HTERT RPE-1 (cell line): ENCODE data around the gene MBP.

ENCODE experiments used
- in situ Hi-C: fragments of 300-500 bp; cut with MboI; formaldehyde crosslinking; loops from 4 replicates; pipeline ENCODE4 v1.14.3; 2020; ENCODE audit warnings: low sequenced_read_pairs

MBP gene

GRCh38 chr18:77068321-77069312 lies 64.0 kb downstream of the MBP start:
- in situ Hi-C loops, result no loop called here

GRCh38 chr18:77067291-77068061 lies 65.1 kb downstream of the MBP start:
- in situ Hi-C loops, result no loop called here

- in situ Hi-C loops, result no loop called here
These were observed 65.9 kb downstream of the MBP start for GRCh38 chr18:77066689-77067088.

GRCh38 chr18:77066101-77066500 lies 66.5 kb downstream of the MBP start:
- in situ Hi-C loops, result no loop called here

GRCh38 chr18:77065221-77065981 lies 67.2 kb downstream of the MBP start:
- in situ Hi-C loops, result no loop called here

GRCh38 chr18:77063260-77063659 lies 69.3 kb downstream of the MBP start:
- in situ Hi-C loops, result no loop called here

- in situ Hi-C loops, result no loop called here
These were observed 70.0 kb downstream of the MBP start for GRCh38 chr18:77062518-77063003.

- in situ Hi-C loops, result no loop called here
These were observed 70.6 kb downstream of the MBP start for GRCh38 chr18:77061946-77062517.

GRCh38 chr18:77061281-77061945 lies 71.2 kb downstream of the MBP start:
- in situ Hi-C loops, result no loop called here

- in situ Hi-C loops, result no loop called here
These were observed 72.4 kb downstream of the MBP start for GRCh38 chr18:77060151-77060550.

GRCh38 chr18:77059294-77059916 lies 73.2 kb downstream of the MBP start:
- in situ Hi-C loops, result no loop called here

- in situ Hi-C loops, result no loop called here
These were observed 74.2 kb downstream of the MBP start for GRCh38 chr18:77058290-77058835.

GRCh38 chr18:77057006-77057395 lies 75.6 kb downstream of the MBP start:
- in situ Hi-C loops, result no loop called here

GRCh38 chr18:77056344-77057005 lies 76.1 kb downstream of the MBP start:
- in situ Hi-C loops, result no loop called here

GRCh38 chr18:77055429-77056300 lies 76.9 kb downstream of the MBP start:
- in situ Hi-C loops, result no loop called here

- in situ Hi-C loops, result no loop called here
These were observed 77.8 kb downstream of the MBP start for GRCh38 chr18:77054606-77055428.

- in situ Hi-C loops, result no loop called here
These were observed 78.3 kb downstream of the MBP start for GRCh38 chr18:77054288-77054605.
